Panc1 (cell line): Measurements from ENCODE around the gene SDK1. TPM values are rescaled to one million over a fixed set of nuclear protein-coding genes. Genes with fewer than 3 reads are reported as not detected.

ENCODE experiments used
- ATAC-seq: fragments of 200-7000 bp; cut with Tn5 transposase; 2 replicates; pipeline ENCODE4 v1.9.1; 2020; ENCODE audit warnings: mild to moderate bottlenecking, moderate library complexity
- BruUV-seq: library from RNA; stranded (reverse); fragments of 400-500 nt; replicated peaks from 2 replicates; lab custom pipeline; 2021; lab: Mats Ljungman, UMichigan
- CTCF ChIA-PET: fragments of 300-600 bp; sonication (Branson Sonifier 250); formaldehyde crosslinking; loops from one replicate; lab custom pipeline; 2022; ENCODE audit warnings: antibody characterized with exemption; lab: Charles Lee
- POLR2A ChIA-PET: fragments of 300-600 bp; sonication (Branson Sonifier 250); formaldehyde crosslinking; loops from one replicate; lab custom pipeline; 2022; ENCODE audit warnings: antibody characterized with exemption; lab: Charles Lee
- DNase-seq: peaks from one replicate; pipeline ENCODE4 v3.0.0-alpha.2; 2010; ENCODE audit warnings: low read depth, low spot score
- H3K27ac ChIP-seq: 2 replicates; pipeline ENCODE4 v1.5.1; 2011; ENCODE audit warnings: mild to moderate bottlenecking, low read length, inconsistent platforms
- H3K27me3 ChIP-seq: fragments of 200-500 bp; sonication (Bioruptor generic); 2 replicates; pipeline ENCODE4 v1.6.0; 2014; ENCODE audit warnings: low read length, inconsistent platforms; ENCODE audit not compliant: control insufficient read depth, insufficient read depth
- H3K36me3 ChIP-seq: fragments of 200-500 bp; sonication (Bioruptor generic); 2 replicates; pipeline ENCODE4 v1.5.1; 2014; ENCODE audit warnings: inconsistent platforms, mild to moderate bottlenecking, low read length, moderate library complexity; ENCODE audit not compliant: control insufficient read depth, insufficient read depth
- H3K4me1 ChIP-seq: 2 replicates; pipeline ENCODE4 v1.5.1; 2011; ENCODE audit warnings: inconsistent platforms, mild to moderate bottlenecking, low read length, moderate library complexity; ENCODE audit not compliant: control insufficient read depth, insufficient read depth
- H3K4me3 ChIP-seq, 2 experiments: 2 replicates each; pipeline ENCODE4 v1.5.1; 2011 to 2012; ENCODE audit warnings: low read depth in 2 of 2, low read length in 2 of 2, mild to moderate bottlenecking in 2 of 2, inconsistent platforms in 1 of 2, moderate library complexity in 1 of 2
- H3K9me3 ChIP-seq: fragments of 200-500 bp; sonication (Bioruptor generic); 2 replicates; pipeline ENCODE4 v1.5.1; 2014; ENCODE audit warnings: low read depth, mild to moderate bottlenecking, inconsistent platforms, low read length, moderate library complexity; ENCODE audit not compliant: control insufficient read depth, insufficient read depth
- CTCF ChIP-seq: fragments of 450-650 bp; IDR thresholded peaks from 2 replicates; pipeline ENCODE4 v1.5.1; 2017; ENCODE audit warnings: mild to moderate bottlenecking
- POLR2AphosphoS5 ChIP-seq: IDR thresholded peaks from 2 replicates; pipeline ENCODE4 v1.6.1; 2012; ENCODE audit warnings: mild to moderate bottlenecking, low read depth, low read length, moderate library complexity
- REST ChIP-seq, 2 experiments: IDR thresholded peaks; 2 replicates each; pipeline ENCODE4 v1.6.1; 2011 to 2012; ENCODE audit warnings: low read depth in 2 of 2, control low read depth in 1 of 2, low read length in 1 of 2, mild to moderate bottlenecking in 1 of 2, moderate library complexity in 1 of 2; ENCODE audit not compliant: insufficient read depth in 1 of 2
- SIN3A ChIP-seq: IDR thresholded peaks from 2 replicates; pipeline ENCODE4 v1.6.1; 2012; ENCODE audit warnings: low read depth, mild to moderate bottlenecking, low read length, moderate library complexity, borderline replicate concordance; ENCODE audit not compliant: insufficient read depth
- TCF7L2 ChIP-seq: IDR thresholded peaks from 2 replicates; pipeline ENCODE4 v1.6.1; 2011; ENCODE audit warnings: mild to moderate bottlenecking, low read depth, low read length, inconsistent platforms
- in situ Hi-C: cut with HindIII; loops from 2 replicates; pipeline ENCODE4 v1.10.0; 2016; ENCODE audit warnings: low sequenced_read_pairs, low pct_unique_long_range_greater_than_20kb
- intact Hi-C: fragments of 100-400 bp; cut with micrococcal nuclease; formaldehyde crosslinking; loops from one replicate; pipeline ENCODE4 v1.10.0; 2022; ENCODE audit not compliant: unreplicated experiment
- total RNA-seq: library from RNA; stranded (reverse); gene quantifications from one replicate; pipeline ENCODE4 v1.2.1, GENCODE V29; 2021; ENCODE audit not compliant: unreplicated experiment

SDK1 gene
- total RNA-seq, 1 experiment from 2014 or later = 47.4 TPM

GRCh38 chr7:4211261-4211660, 910.2 kb downstream of the SDK1 start:
- H3K4me3 ChIP-seq = no peak overlapping the region
- DNase-seq (no peak), ATAC-seq (no peak)
- H3K27ac ChIP-seq = no peak overlapping the region
- ChIA-PET CTCF (no interaction called here), POLR2A (no interaction called here)
- H3K36me3 ChIP-seq = no peaks in the 10 kb centered on the region
- H3K4me1 ChIP-seq = no peaks in the 10 kb centered on the region
- intact Hi-C loops = no loop called here
- H3K27me3 ChIP-seq = no peaks in the 10 kb centered on the region
- in situ Hi-C loops = no loop called here
- H3K9me3 ChIP-seq = no peaks in the 10 kb centered on the region
- no TSS peak for BruUV-seq
- TF ChIP-seq POLR2AphosphoS5 (no peak), REST (IDR thresholded peaks at IDR 0.05; ENCODE audit: insufficient read depth in 1 of 2, low read depth in 2 of 2, low read length in 1 of 2) (no peak), SIN3A (no peak), CTCF (no peak), TCF7L2 (no peak)

GRCh38 chr7:4212376-4212775, 911.3 kb downstream of the SDK1 start:
- intact Hi-C loops (no loop called here), in situ Hi-C loops (no loop called here)
- H3K4me1 ChIP-seq = no peaks in the 10 kb centered on the region
- no peak for DNase-seq
- no peak overlapping the region for H3K4me3 ChIP-seq
- no peak overlapping the region for H3K27ac ChIP-seq
- no peaks in the 10 kb centered on the region for H3K27me3 ChIP-seq
- ChIA-PET CTCF (interaction anchor here (0.5 kb wide), 1 partner anchor 250 kb away, joined by 7 read pairs; no protein-coding TSS in a partner anchor), POLR2A (no interaction called here)
- ATAC-seq = no peak
- TF ChIP-seq SIN3A = no peak
- TF ChIP-seq REST (IDR thresholded peaks at IDR 0.05; ENCODE audit: insufficient read depth in 1 of 2, low read depth in 2 of 2, low read length in 1 of 2) = no peak
- TF ChIP-seq POLR2AphosphoS5 = no peak
- TF ChIP-seq TCF7L2 = no peak
- TF ChIP-seq CTCF = no peak
- BruUV-seq = no TSS peak
- no peaks in the 10 kb centered on the region for H3K36me3 ChIP-seq
- no peaks in the 10 kb centered on the region for H3K9me3 ChIP-seq
